Mucosa of descending colon (tissue), 3 donors: ENCODE data around the gene GPR160. TPM values are rescaled to one million over a fixed set of nuclear protein-coding genes. Genes with fewer than 3 reads are reported as not detected.

Source experiments
- ATAC-seq: fragments of 200-7000 bp; cut with Tn5 transposase; one replicate; pipeline ENCODE4 v1.9.1; 2020; ENCODE audit warnings: mild to moderate bottlenecking, moderate library complexity
- DNase-seq, 3 donors: peaks; one replicate each; pipeline ENCODE4 v3.0.0-alpha.2; 2020
- H3K36me3 ChIP-seq: fragments of 200-600 bp; one replicate; pipeline ENCODE4 v1.8.0; 2021; ENCODE audit warnings: low read depth, mild to moderate bottlenecking
- H3K4me1 ChIP-seq: fragments of 200-600 bp; one replicate; pipeline ENCODE4 v1.8.0; 2021; ENCODE audit warnings: low read depth, mild to moderate bottlenecking
- H3K4me3 ChIP-seq: fragments of 200-600 bp; one replicate; pipeline ENCODE4 v1.8.0; 2021; ENCODE audit warnings: mild to moderate bottlenecking
- H3K9me3 ChIP-seq: fragments of 200-600 bp; one replicate; pipeline ENCODE4 v1.8.0; 2021; ENCODE audit warnings: mild to moderate bottlenecking
- CTCF ChIP-seq: fragments of 200-600 bp; IDR thresholded peaks from one replicate; pipeline ENCODE4 v1.8.0; 2022; ENCODE audit warnings: antibody characterized with exemption, mild to moderate bottlenecking
- intact Hi-C, 2 donors: fragments of 100-400 bp; cut with DNase I in 1 of 2; cut with micrococcal nuclease in 1 of 2; formaldehyde crosslinking; loops; one replicate each; pipeline versions ENCODE4 v1.11.0 to v1.11.1; 2022; cut with DNase I, micrococcal nuclease
- total RNA-seq, 3 donors: library from RNA; stranded (reverse); fragmentation: NEBNext Ultra II Directional in 2 of 3; extraction: Animal tissue kit (Norgen Biotek cat#: 25700) in 2 of 3; gene quantifications; one replicate each; pipeline versions ENCODE4 v1.2.1 to v1.2.4, GENCODE V29; 2021 to 2023
- donor health status: DM: no; HTN: no; CAD: no; lungs with moderate emphysema.
- donor health status: DM: no; HTN: no; CAD: no.
- donor health status: DM: no; HTN: yes; CAD: no.

Gene GPR160
- total RNA-seq, 3 donors from 2014 or later, result 30.0 to 96.5 (median 67.6) TPM

GRCh38 chr3:170059447-170059846, 21.7 kb downstream of the GPR160 start:
- no peak for ATAC-seq

DNA sequence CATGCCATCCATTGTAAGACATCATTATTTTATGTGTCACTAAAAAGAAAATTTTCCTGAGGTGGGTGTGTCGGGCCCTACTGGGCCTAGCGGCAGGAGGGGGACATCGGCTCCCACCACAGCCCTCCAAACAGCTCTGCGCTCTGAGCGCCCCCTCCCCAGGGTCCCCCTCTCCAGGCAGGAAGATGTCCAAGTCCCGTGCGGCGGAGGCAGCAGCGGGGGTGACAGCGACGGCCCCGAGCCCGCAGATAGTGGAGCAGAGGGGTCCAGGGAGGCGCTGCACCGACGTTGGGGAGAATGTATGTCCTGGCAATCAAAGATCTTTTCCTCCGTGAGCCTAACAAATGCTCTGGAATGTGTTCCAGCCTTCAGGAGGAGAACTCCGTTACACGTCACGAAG, 24.3 kb downstream of the GPR160 start:
- Histone ChIP-seq H3K4me1 (no peaks in the 10 kb centered on the region), H3K36me3 (no peaks in the 10 kb centered on the region), H3K9me3 (no peaks in the 10 kb centered on the region), H3K4me3 (no peak overlapping the region)
- no peak for DNase-seq
- ATAC-seq, result no peak
- no peak for TF ChIP-seq CTCF
- intact Hi-C loops, result no loop called here

More at GRCh38 chr3:170059447-170059846, 21.7 kb downstream of the GPR160 start:
- Histone ChIP-seq H3K9me3 (no peaks in the 10 kb centered on the region), H3K4me1 (no peaks in the 10 kb centered on the region), H3K36me3 (no peaks in the 10 kb centered on the region), H3K4me3 (no peak overlapping the region)
- intact Hi-C loops, result no loop called here
- no peak for TF ChIP-seq CTCF
- DNase-seq, result no peak

GRCh38 chr3:170062769-170063168, 25.0 kb downstream of the GPR160 start:
- DNase-seq, result no peak
- no peak for ATAC-seq

GRCh38 chr3:170063691-170064090, 25.9 kb downstream of the GPR160 start:
- no peak for TF ChIP-seq CTCF
- H3K4me3 ChIP-seq, result no peak overlapping the region
- DNase-seq, result no peak
- H3K4me1 ChIP-seq, result no peaks in the 10 kb centered on the region
- no peaks in the 10 kb centered on the region for H3K36me3 ChIP-seq
- H3K9me3 ChIP-seq, result no peaks in the 10 kb centered on the region
- intact Hi-C loops, result no loop called here
- ATAC-seq, result no peak

More at GRCh38 chr3:170062769-170063168, 25.0 kb downstream of the GPR160 start:
- intact Hi-C loops, result no loop called here
- H3K4me3 ChIP-seq, result no peak overlapping the region
- no peaks in the 10 kb centered on the region for H3K36me3 ChIP-seq
- TF ChIP-seq CTCF, result no peak
- no peaks in the 10 kb centered on the region for H3K4me1 ChIP-seq
- no peaks in the 10 kb centered on the region for H3K9me3 ChIP-seq

- DNase-seq (no peak), ATAC-seq (no peak)
- TF ChIP-seq CTCF, result no peak
- Histone ChIP-seq H3K9me3 (no peaks in the 10 kb centered on the region), H3K4me3 (no peak overlapping the region), H3K36me3 (no peaks in the 10 kb centered on the region), H3K4me1 (no peaks in the 10 kb centered on the region)
- intact Hi-C loops, result no loop called here
Measured at GRCh38 chr3:170064108-170064507, 26.3 kb downstream of the GPR160 start.

GRCh38 chr3:170075441-170076091, 37.8 kb downstream of the GPR160 start:
- Histone ChIP-seq H3K4me3 (no peak overlapping the region), H3K36me3 (no peaks in the 10 kb centered on the region), H3K4me1 (peaks cover 13% of the 10 kb centered on the region), H3K9me3 (no peaks in the 10 kb centered on the region)
- intact Hi-C loops, result no loop called here
- no peak for TF ChIP-seq CTCF
- ATAC-seq (peak; percentile 13), DNase-seq (no peak)
